ENCODE results near the gene DCDC1. TPM values are rescaled to one million over a fixed set of nuclear protein-coding genes. Genes with fewer than 3 reads are reported as not detected.
"Not testable (repeated sequence)": the region's sequence is repeated elsewhere in the genome, so short reads cannot be mapped to it uniquely, and the experiment has no call there.

The DCDC1 gene
- total RNA-seq, 1 donor from 2014 or later, result 0.93 TPM

GRCh38 chr11:30960387-30960992, 409.0 kb downstream of the DCDC1 start:
- Histone ChIP-seq H3K27ac (no peak overlapping the region), H3K4me3 (no peak overlapping the region), H3K36me3 (no peaks in the 10 kb centered on the region), H3K4me1 (no peaks in the 10 kb centered on the region), H3K9me3 (no peaks in the 10 kb centered on the region), H3K27me3 (no peaks in the 10 kb centered on the region)
- ATAC-seq, result no peak
- intact Hi-C loops (cut with DNase I), result no loop called here
- DNase-seq, result no peak
- TF ChIP-seq, protein P1, sequence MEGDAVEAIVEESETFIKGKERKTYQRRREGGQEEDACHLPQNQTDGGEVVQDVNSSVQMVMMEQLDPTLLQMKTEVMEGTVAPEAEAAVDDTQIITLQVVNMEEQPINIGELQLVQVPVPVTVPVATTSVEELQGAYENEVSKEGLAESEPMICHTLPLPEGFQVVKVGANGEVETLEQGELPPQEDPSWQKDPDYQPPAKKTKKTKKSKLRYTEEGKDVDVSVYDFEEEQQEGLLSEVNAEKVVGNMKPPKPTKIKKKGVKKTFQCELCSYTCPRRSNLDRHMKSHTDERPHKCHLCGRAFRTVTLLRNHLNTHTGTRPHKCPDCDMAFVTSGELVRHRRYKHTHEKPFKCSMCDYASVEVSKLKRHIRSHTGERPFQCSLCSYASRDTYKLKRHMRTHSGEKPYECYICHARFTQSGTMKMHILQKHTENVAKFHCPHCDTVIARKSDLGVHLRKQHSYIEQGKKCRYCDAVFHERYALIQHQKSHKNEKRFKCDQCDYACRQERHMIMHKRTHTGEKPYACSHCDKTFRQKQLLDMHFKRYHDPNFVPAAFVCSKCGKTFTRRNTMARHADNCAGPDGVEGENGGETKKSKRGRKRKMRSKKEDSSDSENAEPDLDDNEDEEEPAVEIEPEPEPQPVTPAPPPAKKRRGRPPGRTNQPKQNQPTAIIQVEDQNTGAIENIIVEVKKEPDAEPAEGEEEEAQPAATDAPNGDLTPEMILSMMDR (IDR thresholded peaks at IDR 0.05), result peak; percentile 28

DNA sequence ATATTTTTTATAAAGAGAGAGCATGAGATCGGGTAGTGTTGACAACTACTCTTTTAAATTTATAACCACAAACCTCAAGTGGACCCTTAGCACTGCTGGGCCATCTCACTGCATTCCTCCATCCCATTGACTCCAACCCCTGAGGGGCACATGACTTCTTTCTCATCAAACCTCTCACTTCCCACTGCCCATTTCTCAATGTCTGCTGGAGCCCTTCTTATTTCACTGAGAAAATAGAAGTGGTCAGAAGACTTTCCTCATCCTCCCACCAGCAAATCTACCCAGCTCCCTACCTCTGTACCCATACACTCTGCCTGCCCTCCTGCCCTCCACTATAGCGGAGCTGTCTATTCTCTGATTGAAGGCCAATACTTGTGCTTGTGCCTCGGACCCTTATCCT, 412.8 kb downstream of the DCDC1 start:
- Histone ChIP-seq H3K4me3 (no peak overlapping the region), H3K9me3 (no peaks in the 10 kb centered on the region), H3K27me3 (no peaks in the 10 kb centered on the region), H3K27ac (no peak overlapping the region), H3K36me3 (no peaks in the 10 kb centered on the region), H3K4me1 (no peaks in the 10 kb centered on the region)
- intact Hi-C loops (cut with DNase I), result no loop called here
- peak; percentile 47 for ATAC-seq
- DNase-seq, result no peak
- TF ChIP-seq, protein P1 (IDR thresholded peaks at IDR 0.05), result no peak

DNA sequence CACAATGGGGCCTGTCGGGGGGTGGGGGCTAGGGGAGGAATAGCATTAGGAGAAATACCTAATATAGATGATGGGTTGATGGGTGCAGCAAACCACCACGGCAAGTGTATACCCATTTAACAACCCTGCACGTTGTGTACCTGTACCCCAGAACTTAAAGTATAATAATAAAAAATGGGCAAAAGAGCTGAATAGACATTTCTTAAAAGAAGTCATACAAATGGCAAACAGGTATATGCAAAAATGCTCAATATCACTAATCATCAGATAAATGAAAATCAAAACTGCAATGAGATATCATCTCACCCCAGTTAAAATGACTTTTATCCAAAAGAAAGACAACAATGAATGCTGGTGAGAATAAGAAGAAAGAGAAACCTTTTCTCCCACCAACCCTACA, 419.7 kb downstream of the DCDC1 start:
- ATAC-seq (no peak), DNase-seq (no peak)
- no peaks in the 10 kb centered on the region for H3K27me3 ChIP-seq
- no peaks in the 10 kb centered on the region for H3K9me3 ChIP-seq
- no peaks in the 10 kb centered on the region for H3K36me3 ChIP-seq
- no peak overlapping the region for H3K27ac ChIP-seq
- H3K4me1 ChIP-seq, result no peaks in the 10 kb centered on the region
- intact Hi-C loops (cut with DNase I), result no loop called here
- no peak overlapping the region for H3K4me3 ChIP-seq
- TF ChIP-seq, protein P1 (IDR thresholded peaks at IDR 0.05), result no peak

DNA sequence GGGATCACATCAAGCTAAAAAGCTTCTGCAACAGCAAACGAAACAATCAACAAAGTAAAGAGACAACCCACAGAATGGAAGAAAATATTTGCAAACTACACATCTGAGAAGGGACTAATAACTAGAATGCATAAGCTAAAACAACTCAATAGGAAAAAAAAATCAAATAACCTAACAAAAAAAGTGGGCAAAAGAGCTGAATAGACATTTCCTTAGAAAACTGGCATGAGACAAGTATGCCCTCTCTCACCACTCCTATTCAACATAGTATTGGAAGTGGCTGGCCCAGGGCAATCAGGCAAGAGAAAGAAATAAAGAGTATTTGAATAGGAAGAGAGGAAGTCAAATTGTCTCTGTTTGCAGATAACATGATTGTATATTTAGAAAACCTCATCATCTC, 421.8 kb downstream of the DCDC1 start:
- H3K9me3 ChIP-seq; DNase-seq; H3K27me3 ChIP-seq; ATAC-seq; H3K4me3 ChIP-seq; H3K27ac ChIP-seq; intact Hi-C loops (cut with DNase I); H3K36me3 ChIP-seq; H3K4me1 ChIP-seq: not testable (repeated sequence)

DNA sequence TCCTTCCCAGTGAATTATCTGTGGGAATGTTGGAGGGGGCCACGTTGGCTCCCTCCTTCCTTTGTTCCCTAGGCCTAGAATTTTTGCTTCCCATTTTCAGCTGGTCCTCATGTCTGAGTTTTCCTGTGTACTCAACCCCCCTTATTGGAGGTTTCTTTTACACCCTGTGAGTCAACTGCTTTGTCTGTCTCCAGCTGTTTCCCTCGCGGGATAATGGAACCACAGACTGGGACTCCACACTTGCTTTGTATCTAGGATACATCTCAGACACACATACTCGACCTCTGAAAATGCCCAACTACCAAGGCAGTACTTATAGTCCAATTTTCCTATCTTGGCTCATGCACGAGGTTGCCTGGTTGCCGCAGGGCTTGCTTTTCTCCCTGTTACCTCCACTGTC, 430.7 kb downstream of the DCDC1 start:
- H3K4me3 ChIP-seq, result no peak overlapping the region
- H3K36me3 ChIP-seq, result no peaks in the 10 kb centered on the region
- TF ChIP-seq, protein P1 (IDR thresholded peaks at IDR 0.05), result no peak
- no peaks in the 10 kb centered on the region for H3K4me1 ChIP-seq
- DNase-seq (no peak), ATAC-seq (no peak)
- no peaks in the 10 kb centered on the region for H3K9me3 ChIP-seq
- H3K27ac ChIP-seq, result no peak overlapping the region
- no peaks in the 10 kb centered on the region for H3K27me3 ChIP-seq
- intact Hi-C loops (cut with DNase I), result no loop called here

GRCh38 chr11:30938171-30938570, 431.4 kb downstream of the DCDC1 start:
- Histone ChIP-seq H3K36me3 (no peaks in the 10 kb centered on the region), H3K27ac (no peak overlapping the region), H3K27me3 (no peaks in the 10 kb centered on the region), H3K9me3 (no peaks in the 10 kb centered on the region), H3K4me3 (no peak overlapping the region), H3K4me1 (no peaks in the 10 kb centered on the region)
- no peak for DNase-seq
- intact Hi-C loops (cut with DNase I), result no loop called here
- TF ChIP-seq, protein P1 (IDR thresholded peaks at IDR 0.05), result no peak
- no peak for ATAC-seq
